ENCODE results near the gene AREL1. TPM values are rescaled to one million over a fixed set of nuclear protein-coding genes. Genes with fewer than 3 reads are reported as not detected.

AREL1 gene
- total RNA-seq, 1 experiment from 2014 or later, result 27.7 TPM

GRCh38 chr14:74611650-74612349 is 101.1 kb downstream of the AREL1 start, which contains the start of gene LTBP2:
Gene LTBP2, minus strand, starts transcription at chr14:74612237. Its CDS starts 293 bp downstream, at chr14:74611944.
- no peaks in the 10 kb centered on the region for H3K27me3 Mint-ChIP-seq (ENCODE audit: insufficient read depth, unreplicated experiment)
- intact Hi-C loops (cut with micrococcal nuclease), result no loop called here
- CTCF ChIA-PET, result interaction anchor here (0.7 to 3.0 kb wide), 17 partner anchors 10 to 311 kb away, joined by 3 to 23 read pairs (median 3); no protein-coding TSS in a partner anchor
- POLR2A ChIA-PET, result interaction anchor here (1.5 to 1.6 kb wide), 2 partner anchors 39 to 152 kb away, joined by 4 to 6 read pairs; partner anchors contain the start of gene YLPM1
- H3K27ac Mint-ChIP-seq (ENCODE audit: low read depth, unreplicated experiment), result no peak within 1 kb of the TSS
- H3K4me1 Mint-ChIP-seq (ENCODE audit: insufficient read depth, unreplicated experiment), result peaks cover 45% of the 10 kb centered on the region
- no peaks in the 10 kb centered on the region for H3K36me3 Mint-ChIP-seq (ENCODE audit: insufficient read depth, unreplicated experiment)
- no peak for TF ChIP-seq CTCF (IDR thresholded peaks at IDR 0.05; ENCODE audit: unreplicated experiment)
- H3K9me3 Mint-ChIP-seq (ENCODE audit: unreplicated experiment), result no peaks in the 10 kb centered on the region
- peak within 1 kb of the TSS; percentile 69 for H3K4me3 Mint-ChIP-seq (ENCODE audit: unreplicated experiment)
- DNase-seq (ENCODE audit: unreplicated experiment), result peak; percentile 29
- BruUV-seq (replicated peaks), result no TSS peak

Other genes starting within 250 kb of the AREL1 start
- 105 and 128 TPM in 2 replicates for gene NPC2, start 219.8 kb downstream of the AREL1 start, total RNA-seq (2022)
- 13.9 and 21.1 TPM in 2 replicates for gene ISCA2, start 219.3 kb downstream of the AREL1 start, total RNA-seq (2022)
- 9.1 and 16.8 TPM in 2 replicates for gene LTBP2, start 100.8 kb downstream of the AREL1 start, total RNA-seq (2022)
- gene FCF1, start 64 bp upstream of the AREL1 start, total RNA-seq (2022), result 61.5 and 62.3 TPM in 2 replicates
- gene YLPM1, start 50.2 kb upstream of the AREL1 start, total RNA-seq (2022), result 40.5 and 43.9 TPM in 2 replicates
- not detected in 2 replicates for gene PROX2, start 163.1 kb upstream of the AREL1 start, total RNA-seq (2022)
- 114 and 139 TPM in 2 replicates for gene DLST, start 168.8 kb upstream of the AREL1 start, total RNA-seq (2022)
- gene RPS6KL1, start 210.2 kb upstream of the AREL1 start, total RNA-seq (2022), result 8.8 and 12.3 TPM in 2 replicates
- gene PGF, start 242.5 kb upstream of the AREL1 start, total RNA-seq (2022), result 1.3 and 2.1 TPM in 2 replicates

Measured in MCF 10A (cell line).